Suppressor macrophage treated with lipopolysaccharide for 4 hours (primary cell): ENCODE results near the gene INPP5A.
A peak's percentile ranks its signal among the peaks of the same experiment; 100 is the strongest.

ENCODE experiments used
- DNase-seq: peaks from one replicate; pipeline ENCODE4 v3.0.0-alpha.2; 2020

Gene INPP5A

DNA sequence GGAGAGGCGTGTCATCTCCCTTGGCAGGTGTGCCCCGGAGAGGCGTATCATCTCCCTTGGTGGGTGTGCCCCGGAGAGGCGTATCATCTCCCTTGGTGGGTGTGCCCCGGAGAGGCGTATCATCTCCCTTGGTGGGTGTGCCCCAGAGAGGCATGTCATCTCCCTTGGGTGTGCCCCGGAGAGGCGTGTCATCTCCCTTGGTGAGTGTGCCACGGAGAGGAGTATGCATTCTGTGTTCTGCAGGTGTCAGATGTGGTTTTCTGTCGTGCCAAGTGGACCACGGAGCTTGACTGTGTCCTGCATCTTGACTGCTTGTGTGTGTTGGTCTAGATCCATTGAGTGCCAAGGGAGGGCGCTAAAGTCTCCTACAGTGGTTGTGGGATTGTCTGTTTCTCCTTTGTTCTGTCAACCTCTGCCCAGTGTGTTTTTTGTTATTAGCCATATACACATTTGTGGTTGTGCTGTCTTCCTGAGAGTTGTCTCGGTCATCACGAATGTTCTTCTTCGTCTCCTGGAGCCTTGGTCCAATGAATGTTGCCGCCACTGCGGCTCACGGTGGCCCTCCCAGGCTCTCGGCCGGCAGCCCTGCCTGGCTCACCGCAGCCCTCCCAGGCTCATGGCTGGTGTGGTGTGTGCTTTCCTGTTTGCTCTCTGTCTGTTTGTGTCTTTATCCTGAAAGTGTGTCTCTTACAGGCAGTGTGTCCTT is 96.8 kb downstream of the INPP5A start:
- no peak for DNase-seq

DNA sequence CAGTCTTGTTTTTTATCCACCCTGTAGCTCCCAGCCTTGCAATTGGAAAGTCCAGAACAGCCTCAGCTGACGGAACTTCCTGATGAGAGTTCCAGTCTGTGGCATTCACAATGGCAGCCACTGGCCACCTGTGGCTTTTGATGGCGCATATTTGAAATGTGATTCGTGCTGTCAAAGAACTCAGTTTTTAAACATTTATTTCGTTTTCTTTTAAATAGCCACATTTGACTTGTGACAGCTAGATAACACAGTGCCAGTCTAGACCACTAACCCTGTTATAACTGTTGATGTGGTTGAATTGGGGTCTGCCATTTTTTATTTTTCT is 97.3 kb downstream of the INPP5A start:
- DNase-seq, result no peak

DNA sequence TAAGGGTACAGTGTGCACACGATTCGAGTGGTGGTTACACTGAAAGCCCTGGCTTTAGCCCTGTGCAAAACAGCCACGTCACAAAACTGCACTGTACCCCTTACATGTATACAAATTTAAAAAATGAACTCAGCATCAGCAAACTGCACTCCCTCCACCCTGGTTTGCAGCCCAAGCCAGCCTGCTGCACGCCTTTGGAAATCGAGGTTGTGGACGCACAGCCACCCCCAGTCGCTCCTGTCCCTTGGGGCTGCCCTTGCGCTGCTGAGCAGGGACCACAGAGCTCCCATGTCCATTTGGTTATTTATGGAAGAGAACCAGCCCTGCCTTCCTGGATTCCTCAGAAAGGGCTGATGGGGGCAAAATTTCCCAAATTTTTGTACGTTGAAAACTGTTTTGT is 98.8 kb downstream of the INPP5A start:
- no peak for DNase-seq

DNA sequence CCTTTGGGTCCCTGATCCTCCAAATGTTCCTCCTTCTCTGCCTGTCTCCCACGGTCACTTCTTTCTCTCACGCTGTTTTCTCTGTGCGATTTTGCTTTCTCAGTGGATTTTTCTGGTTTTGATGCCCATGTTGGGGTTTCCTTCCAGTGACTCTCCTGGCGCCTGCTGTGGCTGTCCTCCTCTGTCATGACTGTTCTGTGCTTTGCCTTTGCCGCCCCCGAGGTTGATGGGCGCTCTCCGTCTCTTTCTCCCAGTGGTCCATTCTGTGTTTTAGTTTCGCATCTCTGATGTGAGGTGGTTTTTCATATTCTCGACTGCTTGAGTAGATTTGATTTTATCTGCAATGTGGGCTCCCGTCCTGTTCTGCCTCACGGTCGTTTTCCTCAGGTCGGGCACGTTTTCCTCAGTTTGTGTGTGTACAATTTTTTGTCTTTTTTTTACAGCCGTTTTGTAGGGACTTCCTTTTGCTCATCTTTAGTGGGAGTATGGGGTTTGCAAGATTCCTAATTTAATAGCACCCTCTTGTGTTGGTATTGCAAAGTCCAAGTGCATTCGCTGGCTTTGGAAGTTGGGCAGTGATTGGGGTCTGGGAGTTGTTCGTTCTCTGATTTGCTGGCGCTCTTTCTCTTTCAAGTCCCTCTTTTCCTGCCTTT is 100.0 kb downstream of the INPP5A start:
- DNase-seq, result peak; percentile 71

DNA sequence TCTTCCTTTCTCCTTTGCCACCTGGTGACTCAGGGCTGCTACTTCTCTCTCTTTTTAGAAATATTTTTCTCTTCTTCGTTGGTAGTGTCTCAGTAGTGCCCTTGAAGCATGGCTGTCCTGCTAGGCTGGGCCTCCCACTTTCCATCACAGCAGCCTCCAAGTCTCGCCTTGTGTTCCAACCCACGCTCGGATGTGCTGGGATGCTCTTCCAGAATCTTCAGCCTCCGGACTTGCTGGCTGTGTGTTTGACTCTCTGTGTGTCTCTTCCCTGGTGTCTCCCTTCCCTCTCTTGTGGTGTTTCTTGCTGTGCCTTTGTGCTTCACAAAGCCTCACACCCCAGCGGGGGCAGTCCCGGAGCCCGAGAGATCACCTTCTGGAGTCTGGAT is 100.5 kb downstream of the INPP5A start:
- DNase-seq, result no peak

DNA sequence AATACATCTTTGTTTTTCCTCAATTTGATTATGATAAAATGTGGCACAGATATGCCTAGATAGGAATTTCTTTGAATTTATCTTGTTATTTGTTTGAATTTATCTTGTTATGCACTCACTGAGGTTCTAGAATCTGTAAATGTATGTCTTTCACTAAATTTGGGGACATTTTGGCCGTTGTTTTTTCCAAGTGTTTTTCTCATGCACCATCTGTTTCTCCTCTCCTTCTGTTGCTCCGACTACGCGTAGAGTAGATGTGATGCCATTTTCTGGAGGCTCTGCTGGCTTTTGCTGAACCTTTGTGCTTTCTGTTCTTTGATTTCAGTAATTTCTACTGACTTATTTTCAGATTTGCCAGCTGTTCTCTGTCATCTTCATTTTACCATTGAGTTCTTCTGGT is 101.9 kb downstream of the INPP5A start:
- no peak for DNase-seq

DNA sequence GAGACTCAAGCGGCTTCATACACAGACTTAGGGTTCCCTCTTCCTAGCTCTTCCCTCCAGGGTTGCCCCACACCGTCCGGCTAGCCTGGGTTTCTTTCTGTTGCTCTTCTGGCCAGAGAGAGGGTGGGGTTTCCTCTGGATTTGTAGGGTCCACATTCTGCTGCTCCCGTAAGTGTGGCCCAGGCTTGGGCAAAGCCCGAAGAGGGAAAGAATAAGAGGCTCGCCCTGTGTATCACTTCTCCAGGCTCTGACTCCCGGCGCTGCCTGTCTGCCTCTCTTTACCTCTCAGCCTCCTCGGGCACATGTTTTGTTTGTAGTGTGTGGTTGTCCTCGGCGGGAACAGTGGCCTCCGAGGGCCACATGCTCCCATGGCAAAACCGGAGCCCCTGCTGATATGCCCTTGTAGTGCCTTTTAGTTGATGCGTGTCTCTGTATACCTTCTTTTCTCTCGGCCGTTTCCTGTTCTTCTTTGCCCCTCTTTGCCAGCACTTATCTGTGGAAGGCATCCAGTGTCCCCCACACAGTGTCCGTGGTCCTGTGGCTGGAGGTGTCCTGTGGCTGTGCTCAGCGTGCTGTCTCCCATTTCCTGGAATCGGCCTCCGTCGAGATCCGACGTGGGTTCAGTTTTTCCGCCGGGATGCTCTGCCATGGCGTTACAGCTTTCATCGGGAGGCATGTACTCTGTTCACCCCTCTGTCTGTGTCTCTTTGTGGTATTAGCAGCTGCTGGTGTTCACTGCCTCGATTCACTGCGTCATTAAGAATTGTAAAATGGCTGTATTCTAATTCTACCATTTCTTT is 102.9 kb downstream of the INPP5A start:
- no peak for DNase-seq

DNA sequence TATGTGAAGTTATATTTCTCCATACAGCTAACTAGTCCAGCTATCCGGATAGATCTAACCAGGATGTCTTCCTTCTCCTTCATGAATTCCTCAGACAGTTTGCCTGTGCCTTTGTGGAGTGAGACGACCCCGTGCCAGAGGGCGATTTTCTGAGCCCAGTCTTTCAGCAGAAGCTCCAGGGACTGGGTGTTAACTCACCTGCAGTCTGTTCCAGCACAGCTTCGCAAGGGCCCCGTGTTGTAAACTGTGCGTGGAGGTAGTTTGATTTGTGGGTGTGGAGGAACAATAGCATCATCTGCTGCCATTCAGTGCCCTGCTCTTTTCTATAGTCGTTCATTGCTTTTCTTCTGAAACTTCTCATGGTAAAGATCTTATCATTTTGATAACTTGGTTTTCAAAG is 103.8 kb downstream of the INPP5A start:
- DNase-seq, result no peak

DNA sequence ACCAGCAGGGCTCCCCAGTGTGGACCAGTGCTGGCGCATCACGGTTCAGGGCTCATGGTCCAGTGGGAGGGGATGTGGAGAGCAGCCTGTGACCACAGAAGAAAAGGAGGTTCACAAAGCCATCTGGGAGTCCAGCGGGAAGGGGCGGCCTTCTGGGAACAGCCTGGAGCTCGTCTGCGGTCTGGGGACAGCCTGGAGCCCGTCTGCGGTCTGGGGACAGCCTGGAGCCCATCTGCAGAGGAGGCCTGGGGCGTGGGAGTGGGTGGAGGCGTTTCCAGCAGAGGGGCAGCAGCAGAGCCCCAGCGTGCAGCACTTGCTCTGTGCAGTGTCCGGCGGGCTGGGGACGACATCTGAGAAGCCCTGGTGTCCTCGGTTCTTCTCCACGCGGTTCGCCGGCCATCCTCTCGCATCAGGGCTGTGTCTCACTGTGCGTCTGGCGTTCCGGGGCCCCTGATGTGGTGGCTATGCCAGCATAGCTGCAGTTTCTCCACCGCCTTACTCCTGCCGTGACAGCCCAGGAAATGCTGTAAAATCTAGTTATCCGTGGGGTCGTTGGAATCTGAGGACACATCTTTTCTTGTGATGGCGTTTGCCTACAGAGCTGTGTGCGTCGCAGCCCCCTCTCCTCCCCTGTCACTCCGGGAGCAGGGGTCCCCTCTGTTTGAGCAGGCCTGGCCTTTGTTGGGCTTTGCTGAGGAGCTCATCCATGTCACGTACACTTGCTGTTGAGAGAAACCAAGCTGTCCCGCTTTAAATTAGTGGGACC is 104.6 kb downstream of the INPP5A start:
- DNase-seq, result no peak

DNA sequence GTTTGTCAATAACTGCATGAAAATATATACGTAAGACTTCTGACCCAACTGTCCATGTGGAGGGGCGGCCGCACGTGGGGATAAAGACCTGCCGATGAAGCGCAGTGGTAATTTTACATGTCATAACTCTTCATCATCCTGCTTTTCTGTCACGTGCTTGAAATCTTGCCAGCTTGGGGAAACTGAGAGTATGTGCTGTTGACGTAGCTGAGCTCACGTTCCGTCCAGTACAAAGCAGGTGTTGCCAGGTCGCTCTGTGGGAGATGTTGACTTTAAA is 105.1 kb downstream of the INPP5A start:
- no peak for DNase-seq

DNA sequence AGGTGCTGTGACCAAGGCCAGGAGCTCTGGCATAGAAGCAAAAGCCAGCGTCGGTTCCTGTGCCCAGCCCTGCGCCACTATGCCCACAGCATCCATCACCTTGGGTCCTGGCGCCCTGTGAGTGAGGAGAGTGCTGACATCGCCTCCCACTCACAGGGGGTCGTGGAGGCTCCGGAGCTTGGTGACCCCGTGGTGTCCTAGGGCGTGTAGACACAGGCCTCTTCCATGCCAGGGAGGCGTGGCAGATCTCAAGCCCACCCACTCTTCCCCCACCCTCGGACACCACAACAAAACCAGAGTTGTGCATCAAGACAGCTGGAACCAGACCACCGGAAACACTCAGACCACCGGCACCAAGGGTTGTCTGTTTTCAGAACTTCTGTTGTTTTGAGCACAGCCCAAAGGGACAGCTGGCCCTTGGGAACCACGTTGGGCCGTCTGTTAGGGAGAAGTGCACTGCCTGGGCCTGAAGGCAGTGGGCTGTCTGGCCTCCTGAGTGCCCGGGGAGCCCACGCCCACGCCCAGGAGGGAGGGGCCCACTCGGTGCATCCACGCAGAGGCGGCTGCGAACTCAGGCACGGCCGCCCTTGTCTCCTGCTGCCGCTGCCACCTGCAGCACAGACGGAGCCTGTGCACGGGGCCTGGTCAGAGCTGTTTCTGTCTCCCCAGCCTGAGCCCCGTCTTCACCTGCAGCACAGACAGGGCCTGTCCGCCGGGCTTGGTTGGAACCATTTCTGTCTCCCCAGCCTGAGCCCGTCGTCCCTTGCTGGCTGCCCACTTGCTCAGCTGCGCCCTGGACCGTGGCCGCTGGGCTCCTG is 106.3 kb downstream of the INPP5A start:
- no peak for DNase-seq

DNA sequence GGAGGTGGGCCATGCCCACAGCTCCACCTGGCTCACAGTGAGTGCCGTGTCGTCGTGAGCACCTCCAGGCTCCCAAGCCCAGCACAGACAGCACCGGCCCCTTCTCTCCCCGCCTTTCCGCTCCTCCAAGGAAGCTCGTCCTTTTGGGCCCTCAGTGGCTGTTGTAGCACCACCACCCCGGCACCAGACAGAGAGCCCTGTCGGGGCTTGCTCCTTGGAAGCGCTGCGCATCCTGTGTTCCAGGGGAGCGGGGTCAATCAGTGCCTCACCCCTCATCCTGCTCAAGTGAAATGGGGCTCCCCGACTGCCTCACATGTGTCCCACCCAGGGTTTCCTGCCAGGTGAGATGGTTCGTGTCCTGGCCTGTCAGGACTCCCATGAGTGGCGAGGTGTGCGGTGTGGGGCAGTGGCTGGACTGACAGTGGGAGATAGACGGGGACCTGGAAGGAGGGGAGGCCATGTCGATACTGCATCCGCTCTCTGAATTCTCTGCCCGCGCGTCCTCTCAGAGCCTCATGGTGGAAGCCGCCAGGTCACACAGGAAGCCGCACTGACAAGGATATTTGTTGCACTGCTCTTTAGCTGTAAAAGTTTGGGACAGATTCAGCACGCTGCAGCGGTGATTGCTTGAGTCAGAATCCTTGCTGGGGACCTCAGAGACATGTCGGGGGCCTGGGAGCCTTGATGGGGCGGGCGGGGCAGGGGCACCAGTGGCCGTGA is 107.1 kb downstream of the INPP5A start:
- DNase-seq, result no peak

DNA sequence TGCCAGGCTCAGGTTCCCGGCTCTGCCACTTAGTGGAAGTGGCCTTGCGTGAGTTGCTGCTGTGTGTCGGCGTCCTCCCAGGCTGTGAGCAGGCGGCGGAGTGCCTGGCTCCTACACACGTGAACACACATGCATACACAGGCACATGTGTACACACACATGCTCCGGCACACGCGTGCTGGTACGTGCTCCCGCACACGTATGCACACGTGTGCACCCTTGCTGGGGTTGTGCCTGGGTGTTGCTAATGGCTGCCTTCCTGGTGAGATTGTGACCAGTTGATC is 107.6 kb downstream of the INPP5A start:
- DNase-seq, result no peak

DNA sequence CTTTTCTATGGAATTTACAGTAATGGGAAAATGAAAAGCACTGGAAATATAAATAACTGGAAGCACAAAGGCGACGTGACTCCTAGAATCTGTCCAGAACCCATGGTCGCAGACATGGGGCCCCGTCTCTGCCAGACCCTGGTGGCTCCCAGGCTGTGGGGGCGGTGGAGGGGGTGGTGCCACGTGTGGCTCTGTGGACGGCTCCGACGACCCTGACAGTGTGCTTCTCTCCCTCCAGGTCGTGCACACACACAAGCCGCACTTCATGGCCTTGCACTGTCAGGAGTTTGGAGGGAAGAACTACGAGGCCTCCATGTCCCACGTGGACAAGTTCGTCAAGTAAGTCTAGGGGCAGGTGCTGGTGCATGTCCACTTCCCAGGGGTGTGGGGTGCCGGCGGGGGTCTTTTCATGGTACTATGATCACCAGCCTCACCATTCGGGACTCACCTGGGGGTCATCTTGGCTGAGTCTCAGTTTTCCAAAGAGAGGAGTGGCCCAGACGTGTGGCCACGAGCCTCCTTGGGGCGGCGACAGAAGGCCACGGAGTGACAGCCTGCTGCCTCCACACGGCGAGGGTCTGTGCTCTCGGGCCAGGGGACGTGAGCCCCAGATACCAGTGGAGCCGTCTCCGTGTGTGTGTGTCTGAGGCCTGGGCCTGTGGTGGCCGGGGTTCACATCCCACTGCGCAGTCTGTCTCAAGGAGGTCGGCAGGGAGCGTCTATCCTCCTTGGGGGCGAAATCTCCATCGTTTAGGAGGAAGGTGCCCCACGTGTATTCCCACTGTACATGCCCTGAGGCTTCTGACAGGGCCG is 108.2 kb downstream of the INPP5A start:
- no peak for DNase-seq

DNA sequence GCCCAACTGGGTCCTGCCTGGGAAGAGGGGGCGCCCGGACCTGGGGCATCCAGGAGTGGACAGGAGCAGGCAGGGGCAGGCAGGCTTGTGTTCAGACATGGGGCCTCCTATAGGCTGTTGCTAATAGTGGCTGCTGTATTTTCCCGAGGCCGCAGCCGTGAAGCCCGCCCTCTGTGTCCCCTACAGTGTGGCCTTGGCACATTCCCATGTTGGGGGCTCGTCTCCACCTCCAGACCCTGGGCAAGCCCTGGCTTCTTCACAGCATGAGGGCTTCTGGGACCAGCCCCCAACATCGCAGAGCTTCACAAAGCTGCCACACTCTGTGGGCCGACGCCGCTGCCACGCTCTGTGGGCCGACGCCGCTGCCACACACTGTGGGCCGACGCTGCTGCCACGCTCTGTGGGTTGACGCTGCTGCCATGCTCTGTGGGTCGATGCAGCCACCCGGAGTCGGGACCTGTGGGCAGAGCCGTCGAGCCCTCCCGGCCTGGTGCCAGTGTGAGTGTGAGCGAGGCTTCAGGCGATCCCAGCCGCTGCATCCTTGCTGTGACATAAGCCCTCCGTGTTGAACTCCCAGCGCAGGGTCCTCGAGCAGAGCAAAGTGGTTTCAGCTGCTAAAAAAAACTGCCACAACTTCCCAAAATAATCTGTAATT is 109.0 kb downstream of the INPP5A start:
- no peak for DNase-seq

DNA sequence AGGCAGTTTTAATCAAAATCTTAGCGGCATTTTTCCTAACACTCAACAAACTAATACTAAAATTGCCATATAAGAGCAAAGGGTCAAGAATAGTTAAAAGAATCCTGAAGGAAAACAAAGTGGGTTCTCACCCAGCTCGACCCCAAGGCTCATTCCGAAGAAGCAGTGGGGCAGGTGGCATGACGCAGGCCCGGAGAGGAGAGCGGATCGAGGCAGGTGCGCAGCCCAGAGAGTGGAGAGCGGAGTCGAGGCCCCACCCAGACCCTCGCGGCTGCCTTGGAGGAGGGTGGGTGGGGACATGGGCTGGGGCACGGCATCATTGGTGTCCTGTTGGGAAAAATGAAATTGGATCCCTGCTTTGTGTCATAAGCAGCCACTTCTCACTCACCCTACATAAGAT is 109.8 kb downstream of the INPP5A start:
- no peak for DNase-seq

DNA sequence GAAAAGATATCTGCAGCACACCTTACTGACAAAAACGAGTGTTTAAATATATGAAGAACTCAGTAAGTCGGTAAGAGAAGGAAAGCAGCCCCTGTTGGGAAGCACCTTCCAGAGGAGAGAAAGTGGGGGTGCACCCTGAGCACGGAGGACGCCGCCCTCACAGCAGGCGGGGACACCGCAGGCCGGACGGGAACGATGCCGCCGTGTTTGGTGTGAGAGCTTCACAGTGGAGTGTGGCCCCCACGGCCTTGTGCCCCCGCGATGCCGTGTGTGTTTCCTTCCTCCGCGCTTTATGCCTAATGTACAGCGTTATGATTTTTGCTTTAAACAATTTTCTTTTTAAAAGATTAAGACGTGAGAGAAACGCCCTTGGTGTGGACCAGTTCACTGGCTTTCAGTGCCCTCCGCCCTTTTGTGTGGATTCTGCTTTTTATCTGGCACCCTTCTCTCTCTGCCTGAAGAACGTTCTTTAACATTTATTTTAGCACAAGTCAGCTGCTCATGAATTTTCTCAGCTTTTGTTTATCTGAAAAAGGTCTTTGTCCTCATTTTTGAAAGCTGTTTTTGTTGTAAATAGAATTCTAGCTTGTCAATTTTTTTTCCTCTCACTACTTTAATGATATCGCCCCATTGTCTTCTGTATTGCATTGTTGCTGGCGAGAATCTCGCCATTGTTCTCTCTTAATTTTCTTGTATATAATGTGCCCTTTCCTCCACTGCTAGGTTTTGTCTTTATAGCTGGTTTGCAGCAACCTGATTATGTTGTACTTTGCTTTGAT is 110.7 kb downstream of the INPP5A start:
- DNase-seq, result no peak

DNA sequence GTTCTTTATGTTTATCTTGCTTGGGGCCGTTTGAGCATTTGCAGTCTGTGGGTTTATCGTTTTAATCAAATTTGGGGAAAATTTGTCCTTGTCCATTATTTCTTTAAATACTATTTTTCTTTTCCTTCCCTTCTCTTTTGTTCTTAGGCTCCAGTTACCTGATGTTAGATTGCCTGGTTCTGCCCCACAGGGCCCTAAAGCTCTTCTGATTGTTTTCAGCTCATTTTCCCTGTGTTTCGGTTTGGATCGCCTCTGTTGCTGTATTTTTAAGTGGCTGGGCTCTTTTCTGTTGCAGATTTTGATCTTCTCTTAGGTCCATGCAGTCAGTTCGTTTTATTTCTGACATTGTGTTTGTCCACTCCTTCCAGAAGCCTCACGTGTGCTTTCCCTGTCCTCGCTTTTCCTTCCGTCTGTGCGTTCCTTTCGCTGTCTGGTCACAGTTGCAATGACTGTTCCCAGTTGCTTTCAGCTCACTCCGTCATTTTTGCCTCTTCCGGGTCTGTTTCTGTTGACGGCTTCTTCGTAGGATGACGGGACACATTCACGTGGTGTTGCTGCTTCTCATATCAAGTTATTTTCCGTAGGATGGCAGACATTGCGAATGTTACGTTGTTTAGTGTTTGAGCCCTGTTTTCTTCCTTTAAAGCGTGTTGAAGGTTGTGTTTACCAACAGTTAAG is 111.4 kb downstream of the INPP5A start:
- no peak for DNase-seq

DNA sequence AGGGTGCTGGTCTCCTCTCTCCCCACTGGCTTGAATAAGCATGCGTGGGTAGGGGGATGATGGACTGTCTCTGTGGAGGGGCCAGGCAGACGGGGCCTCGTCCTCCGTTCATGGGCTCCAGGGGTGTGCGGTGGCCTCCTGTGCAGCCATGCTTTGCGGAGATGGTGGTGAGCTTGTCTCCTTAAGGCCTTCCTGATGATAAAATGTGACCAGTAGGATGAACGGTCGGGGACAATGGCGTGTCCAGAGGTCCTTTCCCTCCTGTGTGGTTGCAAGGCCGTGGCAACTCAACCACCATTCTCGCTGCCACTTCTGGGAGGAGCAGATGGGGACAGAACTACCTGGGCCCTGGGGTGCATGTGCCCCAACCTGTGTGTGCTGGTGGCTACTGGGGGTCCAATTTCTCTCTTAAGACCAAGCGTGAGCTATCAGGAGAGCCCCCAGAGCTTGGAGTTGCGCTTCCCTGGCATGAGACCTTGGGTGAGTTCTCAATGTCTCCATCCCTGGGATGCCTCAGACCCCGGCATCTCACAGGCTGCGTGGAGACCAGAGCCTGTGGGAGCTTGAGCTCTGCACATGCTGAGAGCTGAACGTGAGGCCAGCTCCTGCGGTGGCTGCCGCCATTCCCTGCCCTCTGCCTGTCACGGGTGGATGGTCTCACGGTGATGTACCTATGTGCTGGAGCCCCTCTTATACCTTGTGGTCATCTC is 112.2 kb downstream of the INPP5A start:
- no peak for DNase-seq
